Measurements from ENCODE around the gene LMX1B. TPM values are rescaled to one million over a fixed set of nuclear protein-coding genes. Genes with fewer than 3 reads are reported as not detected.

Gene LMX1B
- total RNA-seq, 1 experiment from 2014 or later = 11.3 TPM

DNA sequence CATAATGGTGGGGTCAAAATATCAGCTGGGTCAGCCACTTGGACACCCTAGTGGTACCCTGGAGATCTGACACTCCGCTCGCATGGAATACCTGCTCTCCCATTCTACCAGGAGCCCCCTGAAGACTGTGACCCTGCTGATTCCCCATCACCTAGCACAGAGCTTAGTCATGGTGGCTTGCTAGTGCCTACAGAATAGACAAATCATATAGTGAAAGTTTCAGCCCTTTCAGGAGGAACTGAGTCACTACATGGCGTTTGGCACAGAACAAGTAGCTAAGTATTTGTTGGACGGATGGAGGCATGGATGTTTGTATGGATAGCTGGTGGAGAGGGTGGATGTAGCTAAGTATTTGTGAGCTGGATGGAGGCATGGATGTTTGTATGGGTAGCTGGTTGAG, 65.3 kb downstream of the LMX1B start:
- H3K9ac ChIP-seq (ENCODE audit: low read length) = no peak overlapping the region
- no peak overlapping the region for H3K4me2 ChIP-seq (ENCODE audit: low read length)
- no peaks in the 10 kb centered on the region for H4K20me1 ChIP-seq (ENCODE audit: insufficient read depth)
- DNase-seq (ENCODE audit: low read depth, low spot score) = no peak
- H3K4me3 ChIP-seq (replicated peaks in 1 of 2; ENCODE audit: low read depth in 1 of 2, low read length in 2 of 2) = no peak overlapping the region
- H3K27me3 ChIP-seq (ENCODE audit: insufficient read depth, low read length) = no peaks in the 10 kb centered on the region
- intact Hi-C loops (cut with micrococcal nuclease) = no loop called here
- ChIA-PET POLR2A (no interaction called here), CTCF (interaction anchor here (1.0 to 5.5 kb wide), 3 partner anchors 11 to 23 kb away, joined by 3 to 41 read pairs (median 3); no protein-coding TSS in a partner anchor), RAD21 (ENCODE audit: low non-redundant PET in 1 of 2, low total read pairs in 2 of 2, uncharacterized antibody in 2 of 2, unreplicated experiment in 2 of 2) (no interaction called here)
- no peaks in the 10 kb centered on the region for H3K9me3 ChIP-seq (ENCODE audit: control insufficient read depth in 1 of 2, insufficient read depth in 1 of 2, low read depth in 1 of 2, low read length in 2 of 2)
- no peak overlapping the region for H2AFZ ChIP-seq (ENCODE audit: low read depth, low read length, poor library complexity, severe bottlenecking)
- H3K79me2 ChIP-seq (ENCODE audit: insufficient read depth, low read length) = no peaks in the 10 kb centered on the region
- no peaks in the 10 kb centered on the region for H3K9me2 ChIP-seq (ENCODE audit: insufficient read depth)
- H3K36me3 ChIP-seq (ENCODE audit: control insufficient read depth in 1 of 2, insufficient read depth in 2 of 2, low read length in 2 of 2) = no peaks in the 10 kb centered on the region
- no peaks in the 10 kb centered on the region; a peak in 1 of 4 replicates for H3K4me1 ChIP-seq (ENCODE audit: control insufficient read depth in 1 of 2, insufficient read depth in 2 of 2, low read length in 2 of 2)
- H3K27ac ChIP-seq (ENCODE audit: low read depth, low read length) = no peak overlapping the region
- TF ChIP-seq, protein P1, sequence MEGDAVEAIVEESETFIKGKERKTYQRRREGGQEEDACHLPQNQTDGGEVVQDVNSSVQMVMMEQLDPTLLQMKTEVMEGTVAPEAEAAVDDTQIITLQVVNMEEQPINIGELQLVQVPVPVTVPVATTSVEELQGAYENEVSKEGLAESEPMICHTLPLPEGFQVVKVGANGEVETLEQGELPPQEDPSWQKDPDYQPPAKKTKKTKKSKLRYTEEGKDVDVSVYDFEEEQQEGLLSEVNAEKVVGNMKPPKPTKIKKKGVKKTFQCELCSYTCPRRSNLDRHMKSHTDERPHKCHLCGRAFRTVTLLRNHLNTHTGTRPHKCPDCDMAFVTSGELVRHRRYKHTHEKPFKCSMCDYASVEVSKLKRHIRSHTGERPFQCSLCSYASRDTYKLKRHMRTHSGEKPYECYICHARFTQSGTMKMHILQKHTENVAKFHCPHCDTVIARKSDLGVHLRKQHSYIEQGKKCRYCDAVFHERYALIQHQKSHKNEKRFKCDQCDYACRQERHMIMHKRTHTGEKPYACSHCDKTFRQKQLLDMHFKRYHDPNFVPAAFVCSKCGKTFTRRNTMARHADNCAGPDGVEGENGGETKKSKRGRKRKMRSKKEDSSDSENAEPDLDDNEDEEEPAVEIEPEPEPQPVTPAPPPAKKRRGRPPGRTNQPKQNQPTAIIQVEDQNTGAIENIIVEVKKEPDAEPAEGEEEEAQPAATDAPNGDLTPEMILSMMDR (IDR thresholded peaks at IDR 0.05 in 2 of 3, conservative IDR thresholded peaks at IDR 0.05 in 1 of 3; ENCODE audit: borderline replicate concordance in 1 of 3, insufficient read depth in 1 of 3, low read depth in 2 of 3, low read length in 2 of 3) = peak in 2 of 3 experiments; percentile 8 to 16; a peak in 1 of 6 replicates
- TF ChIP-seq TCF7L2 (IDR thresholded peaks at IDR 0.05; ENCODE audit: borderline replicate concordance, extremely low read depth, insufficient read depth, insufficient read length) (no peak), CEBPB (IDR thresholded peaks at IDR 0.05; ENCODE audit: low read depth) (no peak)
- no peak for ATAC-seq
- no TSS peak for BruUV-seq (replicated peaks)

GRCh38 chr9:126681336-126681735, 67.6 kb downstream of the LMX1B start:
- no peaks in the 10 kb centered on the region for H3K9me2 ChIP-seq (ENCODE audit: insufficient read depth)
- intact Hi-C loops (cut with micrococcal nuclease) = no loop called here
- no peak overlapping the region for H3K9ac ChIP-seq (ENCODE audit: low read length)
- ChIA-PET POLR2A (no interaction called here), CTCF (interaction anchor here (5.5 kb wide), 1 partner anchor 9 kb away, joined by 41 read pairs; no protein-coding TSS in a partner anchor), RAD21 (ENCODE audit: low non-redundant PET in 1 of 2, low total read pairs in 2 of 2, uncharacterized antibody in 2 of 2, unreplicated experiment in 2 of 2) (no interaction called here)
- no peak overlapping the region for H3K4me3 ChIP-seq (replicated peaks in 1 of 2; ENCODE audit: low read depth in 1 of 2, low read length in 2 of 2)
- H2AFZ ChIP-seq (ENCODE audit: low read depth, low read length, poor library complexity, severe bottlenecking) = no peak overlapping the region
- no peaks in the 10 kb centered on the region; a peak in 1 of 4 replicates for H3K4me1 ChIP-seq (ENCODE audit: control insufficient read depth in 1 of 2, insufficient read depth in 2 of 2, low read length in 2 of 2)
- DNase-seq (ENCODE audit: low read depth, low spot score) = no peak
- no peaks in the 10 kb centered on the region for H4K20me1 ChIP-seq (ENCODE audit: insufficient read depth)
- no TSS peak for BruUV-seq (replicated peaks)
- no peaks in the 10 kb centered on the region for H3K79me2 ChIP-seq (ENCODE audit: insufficient read depth, low read length)
- no peaks in the 10 kb centered on the region for H3K27me3 ChIP-seq (ENCODE audit: insufficient read depth, low read length)
- H3K36me3 ChIP-seq (ENCODE audit: control insufficient read depth in 1 of 2, insufficient read depth in 2 of 2, low read length in 2 of 2) = no peaks in the 10 kb centered on the region
- no peak overlapping the region for H3K4me2 ChIP-seq (ENCODE audit: low read length)
- TF ChIP-seq SP1 (IDR thresholded peaks at IDR 0.05; ENCODE audit: low read depth) (no peak), ZNF274 (IDR thresholded peaks at IDR 0.05; ENCODE audit: low read depth, low read length) (no peak), REST (IDR thresholded peaks at IDR 0.05; ENCODE audit: low read depth) (no peak), RAD21 (IDR thresholded peaks at IDR 0.05; ENCODE audit: low read depth) (no peak), SRF (IDR thresholded peaks at IDR 0.05; ENCODE audit: low read depth) (no peak), EZH2phosphoT487 (IDR thresholded peaks at IDR 0.05; ENCODE audit: borderline replicate concordance) (no peak), CBX3 (IDR thresholded peaks at IDR 0.05; ENCODE audit: low read depth) (no peak), POLR2A (IDR thresholded peaks at IDR 0.05; ENCODE audit: borderline replicate concordance, extremely low read depth, insufficient read depth, insufficient read length) (no peak)
- TF ChIP-seq, protein P2, sequence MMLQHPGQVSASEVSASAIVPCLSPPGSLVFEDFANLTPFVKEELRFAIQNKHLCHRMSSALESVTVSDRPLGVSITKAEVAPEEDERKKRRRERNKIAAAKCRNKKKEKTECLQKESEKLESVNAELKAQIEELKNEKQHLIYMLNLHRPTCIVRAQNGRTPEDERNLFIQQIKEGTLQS (IDR thresholded peaks at IDR 0.05) = no peak
- TF ChIP-seq, protein P1 (IDR thresholded peaks at IDR 0.05 in 2 of 3, conservative IDR thresholded peaks at IDR 0.05 in 1 of 3; ENCODE audit: borderline replicate concordance in 1 of 3, insufficient read depth in 1 of 3, low read depth in 2 of 3, low read length in 2 of 3) = no peak
- no peaks in the 10 kb centered on the region for H3K9me3 ChIP-seq (ENCODE audit: control insufficient read depth in 1 of 2, insufficient read depth in 1 of 2, low read depth in 1 of 2, low read length in 2 of 2)
- ATAC-seq = peak; percentile 61; the same call in 1 of the 2 replicates
- no peak overlapping the region for H3K27ac ChIP-seq (ENCODE audit: low read depth, low read length)

All from HCT116 (cell line).